OCI-M2 (cell line): Measurements from ENCODE around the gene SERINC2.

Experiments used
- DNase-seq: peaks from one replicate; lab custom pipeline; 2025; ENCODE audit not compliant: unreplicated experiment; lab: John Stamatoyannopoulos, UW

Gene SERINC2

DNA sequence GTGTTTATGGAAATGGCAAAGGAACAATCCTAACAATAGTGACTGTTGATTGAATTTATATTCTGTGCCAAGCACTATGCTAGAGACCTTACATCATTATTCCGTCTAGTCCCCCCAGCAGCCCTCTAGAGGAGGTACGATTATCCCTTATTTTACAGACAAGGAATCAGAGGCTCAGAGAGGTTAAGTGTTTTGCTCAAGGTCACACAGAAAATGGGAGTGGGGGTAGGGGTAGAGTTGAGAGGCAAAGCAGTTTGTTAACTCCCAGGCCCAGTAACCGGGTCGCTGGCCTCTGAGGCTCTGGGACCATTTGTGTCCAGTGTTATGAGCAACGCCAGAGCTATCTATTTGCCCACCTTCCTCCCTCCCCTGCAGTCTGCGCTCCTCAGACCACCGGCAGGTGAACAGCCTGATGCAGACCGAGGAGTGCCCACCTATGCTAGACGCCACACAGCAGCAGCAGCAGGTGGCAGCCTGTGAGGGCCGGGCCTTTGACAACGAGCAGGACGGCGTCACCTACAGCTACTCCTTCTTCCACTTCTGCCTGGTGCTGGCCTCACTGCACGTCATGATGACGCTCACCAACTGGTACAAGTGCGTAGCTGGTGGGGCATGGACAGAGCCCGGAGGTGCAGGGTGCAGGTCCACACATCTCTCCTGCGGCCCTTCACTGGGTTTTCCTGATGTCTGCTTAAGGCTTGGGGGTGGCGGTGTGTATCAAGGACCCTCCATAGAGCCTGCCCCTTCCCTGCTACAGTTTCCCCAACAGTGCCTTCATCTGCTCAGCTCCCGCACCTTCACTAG lies 19.8 kb downstream of the SERINC2 start:
- no peak for DNase-seq

DNA sequence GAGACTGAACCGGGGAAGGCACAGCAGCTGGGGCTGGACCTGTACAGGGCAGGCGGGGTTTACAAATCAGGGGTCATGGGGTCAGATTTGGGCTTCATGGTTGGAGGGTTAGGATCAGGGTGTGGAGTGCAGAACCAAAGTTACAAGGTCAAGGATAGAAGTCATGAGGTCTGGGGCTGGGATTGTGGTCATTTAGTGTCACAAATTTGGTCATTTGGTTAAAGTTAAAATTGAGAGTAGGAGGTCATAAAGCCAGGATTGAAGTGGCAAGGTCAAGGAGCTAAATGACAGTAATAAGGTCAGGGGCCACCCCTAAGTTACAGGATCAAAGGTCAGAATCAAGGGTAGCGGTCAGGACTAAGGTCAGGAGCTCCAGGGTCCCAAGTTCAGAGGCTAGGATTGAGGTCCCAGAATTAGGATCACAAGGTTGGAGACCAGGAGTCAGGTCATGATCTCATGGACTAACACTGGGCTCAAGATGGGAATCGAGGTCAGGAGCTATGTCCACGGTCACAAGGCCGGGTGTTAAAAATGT lies 20.4 kb downstream of the SERINC2 start:
- DNase-seq = no peak

DNA sequence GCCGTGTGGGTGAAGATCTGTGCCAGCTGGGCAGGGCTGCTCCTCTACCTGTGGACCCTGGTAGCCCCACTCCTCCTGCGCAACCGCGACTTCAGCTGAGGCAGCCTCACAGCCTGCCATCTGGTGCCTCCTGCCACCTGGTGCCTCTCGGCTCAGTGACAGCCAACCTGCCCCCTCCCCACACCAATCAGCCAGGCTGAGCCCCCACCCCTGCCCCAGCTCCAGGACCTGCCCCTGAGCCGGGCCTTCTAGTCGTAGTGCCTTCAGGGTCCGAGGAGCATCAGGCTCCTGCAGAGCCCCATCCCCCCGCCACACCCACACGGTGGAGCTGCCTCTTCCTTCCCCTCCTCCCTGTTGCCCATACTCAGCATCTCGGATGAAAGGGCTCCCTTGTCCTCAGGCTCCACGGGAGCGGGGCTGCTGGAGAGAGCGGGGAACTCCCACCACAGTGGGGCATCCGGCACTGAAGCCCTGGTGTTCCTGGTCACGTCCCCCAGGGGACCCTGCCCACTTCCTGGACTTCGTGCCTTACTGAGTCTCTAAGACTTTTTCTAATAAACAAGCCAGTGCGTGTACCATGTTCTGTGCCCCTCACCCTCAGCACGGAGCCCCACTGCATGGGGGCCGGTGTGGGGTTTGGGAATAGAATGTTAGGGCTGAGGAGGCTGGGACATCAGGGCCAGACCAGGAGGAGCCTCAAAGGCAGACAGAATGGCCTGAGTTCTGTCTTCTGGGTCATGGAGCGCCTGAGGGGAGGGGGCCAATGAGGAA lies 21.3 kb downstream of the SERINC2 start:
- no peak for DNase-seq

DNA sequence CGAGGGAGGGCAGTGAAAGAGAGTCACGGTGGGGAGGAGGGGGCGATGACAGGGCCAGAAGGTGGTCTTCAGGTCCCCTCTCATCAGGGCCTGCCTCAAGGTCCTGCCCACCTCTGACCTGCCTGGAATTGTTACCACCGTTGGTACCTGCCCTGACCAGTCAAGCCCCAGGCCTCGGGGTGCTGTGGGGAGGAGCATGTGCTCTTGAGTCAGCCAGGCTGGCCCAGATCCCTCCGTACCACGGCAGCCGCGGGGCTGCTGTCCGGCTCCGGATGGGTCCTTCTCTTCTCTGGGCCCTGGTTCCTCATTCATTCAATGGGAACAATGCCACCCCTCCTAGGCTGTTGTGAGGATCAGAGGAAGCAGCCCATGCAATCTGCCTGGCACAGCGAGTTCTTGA lies 22.0 kb downstream of the SERINC2 start:
- no peak for DNase-seq

DNA sequence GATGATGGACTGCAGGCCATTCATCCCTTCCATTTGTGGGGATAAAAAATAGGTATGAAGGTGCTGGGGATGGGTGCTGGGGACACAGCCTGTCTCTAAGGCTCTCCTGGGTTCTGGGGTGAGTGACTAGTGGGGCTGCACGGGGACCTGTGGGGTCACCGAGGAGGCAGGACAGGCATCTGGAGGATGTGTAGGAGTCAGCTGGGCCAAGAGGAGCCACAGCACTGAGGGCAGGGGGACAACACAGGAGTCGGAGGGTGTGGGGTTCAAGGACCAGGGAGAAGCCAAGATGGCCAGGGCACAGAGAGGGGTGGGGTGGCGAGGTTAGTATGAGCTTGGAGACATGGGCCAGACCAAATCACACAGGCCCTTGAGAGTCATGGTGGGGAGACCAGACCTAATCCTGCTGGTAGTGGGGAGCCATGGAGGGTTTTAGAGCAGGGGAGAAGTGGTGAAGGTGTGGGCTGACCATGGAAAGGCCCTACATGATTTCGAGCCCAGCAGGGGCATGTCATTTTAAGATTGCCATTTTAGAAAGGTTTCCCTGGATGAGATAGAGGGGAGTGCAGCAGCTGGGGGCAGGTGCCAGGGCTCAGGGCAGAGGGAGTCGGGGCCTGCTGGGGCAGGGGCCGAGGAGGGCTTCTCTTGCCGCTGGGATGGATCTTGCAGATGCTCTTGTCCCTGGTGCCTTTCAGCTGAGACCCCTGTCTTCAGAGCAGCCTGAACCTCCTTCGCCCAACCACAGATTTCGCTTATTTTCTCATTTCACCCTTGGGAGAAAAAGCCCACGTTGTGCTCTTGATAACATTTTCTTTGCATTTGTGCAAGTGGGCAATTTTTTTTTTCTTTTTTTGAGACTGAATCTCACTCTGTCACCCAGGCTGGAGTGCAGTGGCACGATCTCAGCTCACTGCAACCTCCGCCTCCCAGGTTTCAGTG lies 22.7 kb downstream of the SERINC2 start:
- DNase-seq = no peak

DNA sequence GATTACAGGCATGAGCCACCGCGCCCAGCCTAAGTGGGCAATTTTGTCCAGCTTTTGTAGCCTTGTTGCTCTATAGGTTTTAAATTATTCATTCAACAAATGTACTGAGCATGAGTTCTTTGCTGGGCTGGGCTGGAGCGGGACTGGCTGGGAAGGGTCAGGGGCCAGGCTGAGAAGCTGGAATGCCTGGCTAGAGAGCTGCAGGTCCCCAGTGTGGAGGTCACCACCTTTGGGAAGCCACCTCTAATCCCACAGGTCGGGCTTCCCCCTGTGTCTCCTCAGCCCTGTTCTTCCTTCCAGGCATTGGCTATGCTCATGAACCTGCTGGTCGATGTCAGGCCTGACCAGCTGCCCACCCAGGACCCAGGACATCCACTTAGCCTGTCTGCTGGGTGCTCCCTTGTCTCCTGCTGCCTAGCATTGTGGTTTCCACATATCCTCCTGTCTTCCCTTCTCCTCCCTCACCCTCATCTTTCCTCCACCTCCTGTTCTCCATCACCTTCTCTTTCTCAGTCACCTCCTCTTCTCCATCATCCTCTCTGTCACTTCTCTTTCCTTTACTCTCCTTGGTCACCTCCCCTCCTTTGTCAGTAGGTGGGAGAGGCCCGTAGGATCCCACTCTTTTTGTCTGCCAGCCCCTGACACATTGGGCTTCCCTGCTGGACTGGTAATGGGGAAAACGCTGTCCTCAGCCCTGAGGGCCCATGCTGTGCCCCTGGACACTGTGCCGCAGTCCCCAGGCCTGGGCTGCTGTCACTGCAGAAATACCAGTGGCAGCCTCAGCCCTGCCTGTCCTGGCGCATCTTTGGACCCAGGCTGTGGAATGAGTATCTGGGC lies 23.8 kb downstream of the SERINC2 start:
- DNase-seq = no peak

DNA sequence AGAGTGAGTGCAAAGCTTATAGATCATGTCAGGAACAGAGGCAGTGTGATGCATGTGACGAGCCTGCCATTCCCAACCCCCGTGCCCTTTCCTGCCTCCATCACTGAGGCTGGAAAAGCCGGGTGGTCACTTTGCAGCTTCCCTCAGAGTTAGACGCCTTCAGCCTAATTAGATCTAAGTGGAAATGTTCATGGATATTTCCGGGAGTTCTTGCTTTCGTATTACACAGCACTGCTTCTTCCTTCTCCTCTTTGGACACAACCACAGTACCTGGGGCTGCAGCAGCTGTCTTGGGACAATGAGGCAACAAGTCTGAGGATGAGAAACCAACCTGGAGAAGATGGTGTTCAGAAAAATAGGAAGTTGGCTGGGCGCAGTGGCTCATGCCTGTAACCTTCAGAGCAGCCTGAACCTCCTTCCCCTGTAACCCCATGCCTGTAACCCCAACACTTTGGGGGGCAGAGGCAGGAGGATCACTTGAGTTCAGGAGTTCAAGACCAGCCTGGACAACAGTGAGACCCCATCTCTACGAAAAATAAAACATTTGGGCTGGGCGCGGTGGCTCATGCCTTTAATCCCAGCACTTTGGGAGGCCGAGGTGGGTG lies 24.5 kb downstream of the SERINC2 start:
- DNase-seq = no peak

DNA sequence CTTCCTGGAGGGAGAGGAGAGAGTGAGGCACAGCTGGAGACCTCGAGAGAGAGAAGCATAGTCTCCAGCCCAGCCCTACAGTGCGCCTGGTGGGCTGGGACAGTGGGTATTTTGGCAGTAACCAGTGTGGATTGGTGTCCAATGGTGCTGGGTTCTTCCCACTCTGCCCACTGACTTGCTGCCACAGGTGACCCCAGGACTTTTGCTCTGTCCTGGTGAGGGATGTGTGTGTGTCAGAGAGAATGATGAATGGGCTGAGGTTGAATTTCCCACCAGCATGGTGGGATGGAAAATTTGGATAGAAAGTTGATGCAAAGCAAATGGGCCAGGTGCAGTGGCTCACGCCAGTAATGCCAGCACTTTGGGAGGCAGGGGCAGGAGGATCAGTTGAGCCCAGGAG lies 26.3 kb downstream of the SERINC2 start:
- DNase-seq = no peak

DNA sequence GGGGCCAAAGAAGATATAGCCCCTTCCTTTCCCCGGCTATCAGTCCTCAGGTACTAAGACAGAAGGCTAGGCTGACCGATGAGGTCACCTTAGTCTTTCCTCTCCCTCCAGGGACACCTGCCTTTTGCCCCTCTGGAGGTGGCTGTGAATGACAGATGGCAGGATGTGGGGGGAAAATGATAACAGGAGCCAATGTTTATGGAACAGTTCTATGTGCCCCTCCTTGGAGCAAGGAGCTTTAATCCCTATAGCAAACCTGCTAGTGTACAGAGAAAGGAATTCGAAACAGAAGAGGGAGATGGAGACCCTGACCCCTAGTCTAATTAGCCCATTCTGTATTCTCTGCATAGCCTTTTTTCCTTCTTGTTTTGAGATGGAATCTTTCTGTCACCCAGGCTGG lies 28.1 kb downstream of the SERINC2 start:
- no peak for DNase-seq

DNA sequence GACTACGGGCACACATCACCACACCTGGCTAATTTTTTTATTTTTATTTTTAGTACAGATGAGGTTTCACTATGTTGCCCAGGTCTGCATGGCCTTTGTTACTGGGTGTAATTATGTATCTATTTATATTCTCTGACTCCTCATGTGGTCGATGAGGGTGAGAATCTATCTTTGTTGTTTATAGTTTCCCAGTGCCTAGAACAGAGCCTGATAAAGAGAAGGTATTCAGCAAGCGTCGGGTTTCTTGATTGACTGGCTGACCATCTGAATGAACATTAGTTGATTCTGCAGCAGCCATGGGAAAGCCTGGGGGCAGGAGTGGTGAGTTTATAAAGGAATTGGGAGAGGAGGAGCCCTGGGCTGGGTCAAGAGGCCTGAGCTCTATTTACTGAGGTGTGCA lies 28.5 kb downstream of the SERINC2 start:
- no peak for DNase-seq

DNA sequence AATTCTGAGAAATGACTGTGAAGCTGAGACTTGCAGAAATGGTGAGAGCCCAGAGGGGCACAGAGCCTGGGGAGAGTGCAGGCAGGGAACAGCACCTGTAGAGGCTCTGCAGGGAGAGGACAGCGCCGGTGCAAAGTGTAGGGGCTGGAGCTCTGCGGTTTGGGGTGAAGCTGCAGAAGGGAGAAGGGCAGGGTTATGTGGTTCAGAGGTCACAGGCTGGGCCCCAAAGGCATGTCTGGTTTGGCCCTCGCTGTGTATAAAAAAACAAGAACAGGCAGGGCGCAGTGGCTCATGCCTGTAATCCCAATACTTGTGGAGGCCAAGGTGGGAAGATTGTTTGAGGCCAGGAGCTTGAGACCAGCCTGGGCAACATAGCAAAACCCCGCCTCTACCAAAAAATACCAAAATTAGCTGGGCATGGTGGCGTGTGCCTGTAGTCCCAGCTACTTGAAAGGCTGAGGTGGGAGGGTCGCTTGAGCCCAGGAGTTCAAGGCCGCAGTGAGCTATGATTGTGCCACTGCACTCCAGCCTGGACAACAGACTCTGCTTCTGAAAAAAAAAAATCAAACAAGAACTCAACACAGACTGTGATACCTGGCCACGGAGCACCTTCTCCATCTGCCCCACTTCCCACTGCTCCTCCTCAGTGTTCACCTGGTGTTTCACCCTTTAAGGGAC lies 29.1 kb downstream of the SERINC2 start:
- DNase-seq = no peak

DNA sequence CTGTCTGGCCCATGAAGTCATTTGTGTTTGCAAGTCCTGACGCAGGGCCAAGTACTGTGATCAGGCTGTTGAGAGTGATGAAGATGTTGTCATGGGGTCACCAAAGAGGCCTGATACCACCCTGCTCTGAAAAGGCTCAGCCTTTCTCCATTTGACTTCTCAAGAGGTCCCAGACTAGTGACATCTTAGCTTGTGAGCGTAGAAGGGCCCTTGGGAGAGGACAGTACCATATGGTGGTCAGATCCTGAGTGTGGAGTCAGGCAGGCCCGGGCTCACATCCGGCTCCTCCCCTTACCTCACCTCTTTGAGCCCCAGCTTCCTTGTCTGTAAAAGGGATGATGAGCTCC lies 29.6 kb downstream of the SERINC2 start:
- no peak for DNase-seq

DNA sequence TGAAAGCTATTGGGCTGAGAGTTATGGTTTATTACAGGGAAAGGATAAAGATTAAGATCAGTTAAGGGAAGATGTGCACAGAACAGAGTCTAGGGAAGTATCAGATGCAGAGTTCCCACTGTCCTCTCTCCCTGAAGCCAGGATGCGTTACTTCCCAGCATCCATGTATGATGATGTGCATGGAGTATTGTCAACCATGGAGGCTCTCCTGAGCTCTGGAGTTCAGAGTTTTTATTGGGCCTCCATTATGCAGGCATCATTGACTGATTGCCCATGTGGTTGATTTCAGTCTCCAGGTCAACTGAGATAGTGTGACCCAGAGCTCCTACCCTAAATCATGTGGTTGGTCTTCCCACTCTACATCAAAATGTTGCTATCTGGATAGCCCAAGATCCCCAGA lies 30.7 kb downstream of the SERINC2 start:
- DNase-seq = no peak

DNA sequence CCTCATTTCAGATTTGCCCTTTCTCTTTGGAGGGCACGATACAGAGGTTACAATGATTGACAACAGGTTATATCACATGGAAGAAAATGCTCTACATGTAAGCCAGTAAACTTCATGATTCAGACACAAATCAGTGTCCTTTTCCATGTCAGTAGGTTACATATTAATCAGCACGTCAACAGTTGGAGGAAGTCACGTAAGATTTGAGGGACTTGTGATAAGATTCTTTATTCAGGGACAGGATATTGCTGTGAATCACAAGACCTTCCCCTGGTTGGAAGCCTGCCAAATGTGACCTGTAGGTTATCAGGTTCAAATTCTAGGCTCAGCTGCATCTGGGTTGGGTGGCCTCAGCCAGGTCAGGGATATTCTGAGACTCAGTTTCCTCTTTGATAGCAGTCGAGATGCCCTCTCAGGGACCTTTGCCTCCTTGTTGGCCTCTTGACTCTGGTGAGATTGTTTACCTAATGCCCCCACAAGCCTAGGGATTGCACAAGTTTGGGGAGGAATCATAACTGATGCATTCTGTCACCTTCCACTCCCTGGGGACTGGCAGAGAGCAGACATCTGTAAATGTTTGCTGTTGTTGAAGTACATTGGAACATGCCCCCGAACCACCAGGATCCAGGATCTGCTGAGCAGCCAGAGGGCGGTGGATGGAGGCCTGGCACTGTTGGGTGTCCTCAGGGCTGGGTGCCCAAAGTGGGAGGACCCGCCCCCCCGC lies 31.9 kb downstream of the SERINC2 start:
- no peak for DNase-seq

DNA sequence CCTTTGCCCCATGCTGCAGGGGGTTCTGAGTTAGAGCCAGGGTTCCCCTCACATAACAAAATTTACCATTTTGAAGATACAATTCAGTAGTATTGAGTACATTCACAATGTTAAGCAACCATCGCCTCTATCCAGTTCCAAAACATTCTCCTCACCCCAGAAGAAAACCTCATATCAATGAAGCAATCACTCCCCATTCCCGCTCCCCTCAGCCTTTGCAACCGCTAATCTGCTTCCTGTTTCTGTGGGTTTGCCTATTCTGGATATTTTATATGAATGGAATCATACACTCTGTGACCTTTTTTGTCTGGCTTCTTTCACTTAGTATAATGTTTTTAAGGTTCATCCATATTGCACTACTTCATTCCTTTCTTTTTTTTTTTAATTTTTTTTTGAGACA lies 32.9 kb downstream of the SERINC2 start:
- DNase-seq = no peak

DNA sequence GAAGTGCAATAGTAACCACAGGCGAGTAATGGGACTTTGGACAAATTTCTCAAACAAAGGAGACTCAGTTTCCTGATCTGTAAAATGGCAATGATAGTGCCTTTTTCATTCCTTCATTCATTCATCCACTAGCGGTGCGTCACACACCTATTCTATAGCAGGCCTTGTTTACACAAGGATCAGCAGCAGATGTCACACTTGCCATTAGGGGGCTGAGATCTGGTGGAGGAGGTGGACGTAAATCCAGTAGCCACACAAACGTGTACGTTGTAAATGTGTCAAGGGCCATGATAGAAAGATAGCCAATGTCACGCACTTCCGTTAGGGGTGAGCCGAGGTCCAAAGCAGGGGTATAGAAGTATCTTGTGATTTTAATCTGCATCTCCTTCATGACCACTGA lies 34.2 kb downstream of the SERINC2 start:
- no peak for DNase-seq

DNA sequence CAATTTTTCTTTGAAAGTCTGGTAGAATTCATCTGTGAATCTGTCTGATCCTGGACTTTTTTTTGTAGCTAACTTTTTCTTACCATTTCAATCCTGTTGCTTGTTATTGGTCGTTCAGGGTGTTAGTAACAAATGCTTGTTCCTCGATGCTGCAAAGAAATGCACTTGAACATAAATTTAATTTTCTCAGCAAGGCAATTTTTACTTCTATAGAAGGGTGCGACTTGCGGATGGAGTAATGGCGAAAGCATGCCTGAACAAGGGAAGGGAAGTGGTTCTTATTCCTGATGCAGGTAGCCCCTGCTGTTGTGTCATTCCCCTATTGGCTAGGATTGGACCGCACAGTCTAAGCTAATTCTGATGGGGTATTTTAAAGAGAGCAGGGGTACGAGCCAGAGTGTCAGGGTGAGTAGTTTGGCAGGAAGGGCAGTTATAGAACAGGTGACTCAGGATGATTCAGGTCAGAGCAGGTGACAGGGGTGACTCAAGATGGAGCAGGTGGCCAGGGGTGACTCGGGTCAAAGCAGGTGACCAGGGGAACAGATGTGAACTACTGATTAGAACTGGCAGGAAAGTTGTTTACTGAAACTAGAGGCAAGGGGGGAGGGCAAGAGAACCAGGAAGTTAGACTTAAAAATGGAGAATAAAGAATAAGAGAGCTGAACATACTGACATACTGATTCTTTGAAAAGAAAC lies 40.5 kb downstream of the SERINC2 start:
- DNase-seq = no peak

DNA sequence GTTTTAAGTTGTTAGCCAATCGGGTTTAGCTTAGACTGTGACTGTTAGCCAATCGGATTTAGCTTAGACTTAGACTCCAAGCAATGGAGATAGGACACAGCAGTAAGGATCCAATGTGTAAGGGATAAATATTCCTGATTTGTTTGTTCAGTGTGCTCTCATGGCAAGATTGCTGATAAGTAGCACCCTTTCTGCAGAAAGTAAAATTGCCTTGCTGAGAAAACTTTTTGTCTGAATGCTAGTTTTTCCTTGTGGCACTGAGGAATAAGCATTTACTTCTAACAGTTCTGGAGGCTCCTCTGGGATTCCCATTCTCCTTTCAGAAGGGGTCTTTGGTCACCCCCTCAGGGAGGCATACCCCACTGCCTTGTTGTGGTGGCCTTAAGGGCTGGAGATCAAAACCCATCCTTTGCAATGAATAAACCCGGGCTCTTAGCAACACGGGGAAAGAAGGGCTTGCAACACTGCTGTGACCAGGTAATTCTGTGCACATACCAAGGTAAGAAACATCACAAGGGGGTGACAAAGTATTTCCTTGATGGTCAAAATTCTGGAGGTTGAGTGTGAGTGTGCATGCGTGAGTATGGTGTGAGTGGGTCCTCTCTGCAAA lies 45.4 kb downstream of the SERINC2 start:
- no peak for DNase-seq
